NK-92 treated with Interleukin-12 subunit alpha and Interleukin-12 subunit beta, amount 100 ng/mL, for 24 hours (cell line): ENCODE measurements around the gene GPATCH4.
"Not testable (repeated sequence)": the region's sequence is repeated elsewhere in the genome, so short reads cannot be mapped to it uniquely, and the experiment has no call there.

Experiments used
- DNase-seq: peaks from one replicate; lab custom pipeline; 2025; lab: John Stamatoyannopoulos, UW

GPATCH4 gene

DNA sequence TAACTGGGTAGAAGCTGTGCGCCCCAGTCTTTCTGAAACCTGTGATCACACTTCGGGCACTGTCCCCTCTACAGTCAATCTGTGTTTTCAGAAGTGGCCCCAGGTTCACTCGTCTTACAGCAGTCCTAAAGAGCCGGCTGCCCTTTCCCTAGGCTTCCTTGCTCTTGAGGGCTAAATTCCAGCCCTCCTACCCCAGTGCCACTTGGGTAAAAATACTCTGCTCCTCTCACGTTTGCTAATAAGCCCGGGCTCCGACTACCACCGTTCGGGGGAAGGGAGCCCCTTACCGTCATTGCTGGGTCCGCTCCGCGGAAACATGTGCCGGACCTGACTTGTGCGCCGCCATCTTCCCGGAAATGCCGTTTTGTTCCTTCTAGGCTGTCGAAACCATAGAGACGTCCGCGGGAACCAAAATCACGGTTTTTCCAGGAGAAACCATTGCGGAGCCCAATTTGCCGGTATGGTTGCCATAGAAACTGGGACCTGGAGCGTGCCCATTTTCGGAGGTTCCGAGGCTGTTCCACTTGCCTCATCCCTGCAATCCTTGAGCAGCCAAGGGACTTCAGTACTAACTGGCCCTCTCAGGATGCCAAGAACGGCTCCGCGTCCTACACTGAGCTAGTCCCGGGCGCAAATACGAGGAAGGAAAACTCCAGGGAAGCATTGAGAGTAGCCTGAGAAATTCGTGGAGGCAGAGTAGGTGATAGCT, at the start of gene GPATCH4:
GPATCH4 (minus strand) TSS at position 358 of the 709 bp plus-strand sequence.
- DNase-seq: peak; percentile 67

- DNase-seq: no peak
Measured at GRCh38 chr1:156648951-156649350, 47.7 kb upstream of the GPATCH4 start.

DNA sequence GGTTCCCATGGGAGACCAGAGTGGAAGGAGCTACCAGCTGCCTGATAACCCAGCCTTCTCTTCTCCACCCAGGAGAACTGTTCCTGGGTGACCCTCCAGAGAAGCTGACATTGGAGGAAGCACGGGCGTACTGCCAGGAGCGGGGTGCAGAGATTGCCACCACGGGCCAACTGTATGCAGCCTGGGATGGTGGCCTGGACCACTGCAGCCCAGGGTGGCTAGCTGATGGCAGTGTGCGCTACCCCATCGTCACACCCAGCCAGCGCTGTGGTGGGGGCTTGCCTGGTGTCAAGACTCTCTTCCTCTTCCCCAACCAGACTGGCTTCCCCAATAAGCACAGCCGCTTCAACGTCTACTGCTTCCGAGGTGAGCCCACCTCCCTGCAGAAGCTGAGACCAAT, 47.2 kb upstream of the GPATCH4 start:
- no peak for DNase-seq

GRCh38 chr1:156647351-156647750, 46.1 kb upstream of the GPATCH4 start:
- no peak for DNase-seq

- DNase-seq: no peak
Measured at GRCh38 chr1:156646738-156647211, 45.5 kb upstream of the GPATCH4 start.

DNA sequence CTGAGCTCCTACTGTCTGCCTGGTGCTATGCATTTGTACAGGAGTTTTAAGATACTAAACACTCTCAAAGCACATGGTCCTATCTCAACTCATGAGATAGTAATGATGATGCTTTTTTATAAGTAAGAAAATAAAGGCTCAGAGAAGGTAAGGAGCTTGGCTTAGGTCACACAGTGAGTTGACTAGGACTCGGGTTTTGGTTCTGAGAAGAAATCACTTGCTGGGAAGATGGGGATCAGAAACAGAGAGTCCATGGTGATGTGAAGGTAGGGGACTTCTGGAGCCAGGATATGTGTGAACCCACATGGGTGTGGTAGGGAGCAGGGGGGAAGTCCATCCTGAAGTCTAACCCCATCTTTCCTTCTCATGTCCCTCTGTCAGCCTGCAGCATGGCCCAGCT, 44.4 kb upstream of the GPATCH4 start:
- DNase-seq: no peak

- no peak for DNase-seq
Measured at GRCh38 chr1:156645056-156645455, 43.8 kb upstream of the GPATCH4 start.

DNA sequence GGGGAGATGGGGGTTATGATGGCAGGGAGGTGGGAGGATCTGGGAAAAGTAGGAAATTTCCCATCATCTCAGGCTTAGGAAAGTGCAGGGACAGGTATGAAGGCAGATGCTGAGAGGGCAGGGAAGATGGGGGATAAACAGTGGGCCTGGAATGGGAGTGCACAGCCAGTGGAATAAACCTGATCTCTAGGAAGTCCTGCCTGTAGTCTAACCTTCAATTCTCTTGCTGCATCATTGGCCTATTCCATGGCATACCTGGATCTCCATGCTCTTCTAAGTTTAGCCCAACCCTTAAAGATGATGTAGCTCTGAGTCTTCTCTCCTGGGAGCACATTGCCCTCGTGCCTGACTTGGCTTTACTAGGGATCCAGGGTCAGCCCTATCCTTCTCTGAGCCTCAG, 43.4 kb upstream of the GPATCH4 start:
- no peak for DNase-seq

DNA sequence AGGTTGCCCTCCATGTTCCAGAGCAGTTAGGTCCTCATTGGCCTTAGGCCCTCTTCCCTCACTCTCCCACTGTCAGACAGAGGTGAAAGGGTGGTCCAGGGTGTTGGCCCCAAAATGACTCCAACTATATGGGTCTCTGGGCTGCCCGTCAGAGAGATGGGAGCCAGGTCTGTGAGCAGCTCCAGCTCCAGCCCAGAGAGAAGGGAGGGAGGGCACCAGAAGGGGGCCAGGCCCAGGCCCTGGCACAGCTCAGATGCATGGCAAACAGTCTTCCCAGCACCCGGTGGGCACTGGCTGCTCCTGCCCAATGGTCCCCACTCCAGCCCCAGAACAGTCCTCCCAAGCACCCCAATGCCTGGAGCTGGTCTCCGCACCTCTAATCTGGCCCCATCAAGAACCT, 42.9 kb upstream of the GPATCH4 start:
- no peak for DNase-seq

GRCh38 chr1:156643778-156644092, 42.5 kb upstream of the GPATCH4 start:
- DNase-seq: no peak

DNA sequence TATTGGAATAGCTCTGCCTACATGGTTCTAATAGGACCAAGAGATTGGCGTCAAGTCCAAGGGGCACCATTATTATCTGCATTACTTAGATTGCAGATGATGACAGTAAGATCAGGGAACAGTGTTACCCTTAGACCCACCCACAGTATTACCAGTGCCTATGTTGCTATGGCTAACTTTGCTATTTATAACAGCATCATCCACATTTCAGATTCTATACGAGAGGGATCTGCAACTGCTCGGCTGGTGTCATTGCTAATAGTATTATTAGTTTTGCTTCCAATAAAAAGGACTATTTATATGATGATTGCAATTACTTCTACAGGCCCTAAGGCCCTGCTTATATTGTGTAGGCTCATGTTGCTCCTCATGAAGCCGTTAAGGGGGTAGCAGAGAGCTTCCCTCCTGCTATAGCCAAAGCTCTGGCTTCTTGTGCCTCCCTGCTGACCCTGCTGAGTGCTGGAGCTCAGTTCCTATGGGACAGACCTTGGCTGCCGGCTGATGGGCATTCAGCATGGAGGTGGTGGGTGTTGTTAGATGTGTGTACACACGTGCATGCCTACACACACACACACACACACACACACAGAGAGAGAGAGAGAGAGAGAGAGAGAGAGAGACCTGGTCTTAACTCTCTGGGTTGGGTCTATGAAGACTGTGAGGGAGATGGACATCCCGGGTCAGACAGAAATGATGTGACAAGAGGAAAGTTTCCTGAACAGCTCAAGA, 41.9 kb upstream of the GPATCH4 start:
- no peak for DNase-seq

DNA sequence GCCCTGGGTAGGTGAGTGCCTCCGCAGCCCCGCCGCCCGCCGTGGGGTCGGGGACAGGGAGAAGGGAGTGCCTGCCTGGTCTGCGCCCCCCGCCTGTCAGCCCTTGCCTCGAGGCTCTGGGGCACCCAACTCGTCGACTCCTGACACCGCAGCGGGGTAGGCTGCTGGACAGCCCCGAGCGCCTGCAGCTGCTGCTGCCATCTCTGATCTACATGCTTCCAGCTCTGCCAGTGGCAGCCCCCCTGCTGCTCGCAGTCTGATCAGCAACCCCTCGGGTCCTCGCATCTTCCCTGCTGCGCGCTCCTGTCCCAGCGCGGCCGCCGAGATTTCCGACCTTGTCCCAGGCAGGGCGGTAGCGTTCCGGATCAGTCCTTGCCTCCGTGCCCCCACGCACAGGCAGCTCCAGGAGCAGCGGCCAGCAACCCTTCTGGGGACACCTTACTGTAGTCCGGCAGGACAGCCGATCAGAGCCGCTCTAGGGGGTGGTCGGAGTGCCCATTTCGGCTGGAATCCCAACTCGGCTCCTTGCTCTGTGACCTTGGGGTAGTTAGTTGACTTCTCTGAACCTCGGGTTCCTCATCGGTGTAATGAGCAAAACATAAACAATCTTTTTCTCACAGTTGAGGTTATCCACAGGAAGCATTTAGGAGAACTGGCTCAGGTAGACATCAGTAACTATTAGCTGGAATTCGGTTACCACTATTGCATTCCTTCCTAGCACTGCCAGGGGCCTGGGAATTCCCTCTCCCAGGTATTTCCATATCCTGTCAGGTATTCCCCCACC, 41.2 kb upstream of the GPATCH4 start:
- no peak for DNase-seq

- DNase-seq: no peak
Measured at GRCh38 chr1:156641761-156642264, 40.5 kb upstream of the GPATCH4 start, which contains the start of gene BCAN. BCAN (plus strand) TSS chr1:156642117; CDS start chr1:156646055, 3,938 bp downstream.

DNA sequence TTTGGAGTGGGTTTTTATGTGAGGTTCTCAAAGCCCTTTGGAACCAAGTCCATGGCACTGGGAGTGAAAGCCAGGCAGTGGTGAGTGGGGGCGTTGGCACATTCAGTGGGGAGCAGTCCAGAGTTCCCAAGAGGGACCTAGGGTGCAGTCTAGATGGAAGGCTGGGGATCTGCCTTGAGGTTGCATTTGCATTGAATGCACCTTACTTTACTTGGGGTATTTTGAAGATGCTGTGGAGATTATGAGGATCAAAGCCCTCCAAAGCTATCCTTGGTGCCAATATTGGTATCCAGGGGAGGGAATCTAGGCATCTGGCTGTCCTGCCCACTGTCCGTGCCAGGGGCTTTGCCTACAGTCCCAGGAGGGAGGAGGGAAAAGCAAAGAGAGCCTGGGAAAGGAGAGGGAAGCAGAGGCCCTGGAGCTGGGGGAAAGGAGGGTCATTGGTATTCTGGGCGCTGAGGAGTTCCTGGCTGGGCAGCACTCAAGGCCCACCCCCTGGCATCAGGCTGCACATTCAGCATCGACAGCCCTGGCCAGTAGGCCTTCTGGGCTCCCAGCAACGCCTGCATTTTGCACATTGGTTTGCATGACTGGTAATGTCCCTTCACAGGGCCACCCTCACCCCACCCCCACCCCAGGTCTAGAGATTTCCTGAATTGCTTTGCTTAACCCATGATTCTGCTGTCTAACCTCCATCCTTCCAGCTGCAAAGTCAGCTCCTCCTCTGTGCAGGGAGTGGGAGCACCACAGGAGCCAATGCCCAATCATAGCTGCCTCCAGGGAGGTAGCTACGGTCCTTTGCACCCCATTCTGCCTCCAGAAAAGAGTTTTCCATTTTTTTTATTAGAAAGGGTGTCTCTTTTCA, 39.8 kb upstream of the GPATCH4 start:
- no peak for DNase-seq

- no peak for DNase-seq
Measured at GRCh38 chr1:156639601-156640101, 38.4 kb upstream of the GPATCH4 start.

DNA sequence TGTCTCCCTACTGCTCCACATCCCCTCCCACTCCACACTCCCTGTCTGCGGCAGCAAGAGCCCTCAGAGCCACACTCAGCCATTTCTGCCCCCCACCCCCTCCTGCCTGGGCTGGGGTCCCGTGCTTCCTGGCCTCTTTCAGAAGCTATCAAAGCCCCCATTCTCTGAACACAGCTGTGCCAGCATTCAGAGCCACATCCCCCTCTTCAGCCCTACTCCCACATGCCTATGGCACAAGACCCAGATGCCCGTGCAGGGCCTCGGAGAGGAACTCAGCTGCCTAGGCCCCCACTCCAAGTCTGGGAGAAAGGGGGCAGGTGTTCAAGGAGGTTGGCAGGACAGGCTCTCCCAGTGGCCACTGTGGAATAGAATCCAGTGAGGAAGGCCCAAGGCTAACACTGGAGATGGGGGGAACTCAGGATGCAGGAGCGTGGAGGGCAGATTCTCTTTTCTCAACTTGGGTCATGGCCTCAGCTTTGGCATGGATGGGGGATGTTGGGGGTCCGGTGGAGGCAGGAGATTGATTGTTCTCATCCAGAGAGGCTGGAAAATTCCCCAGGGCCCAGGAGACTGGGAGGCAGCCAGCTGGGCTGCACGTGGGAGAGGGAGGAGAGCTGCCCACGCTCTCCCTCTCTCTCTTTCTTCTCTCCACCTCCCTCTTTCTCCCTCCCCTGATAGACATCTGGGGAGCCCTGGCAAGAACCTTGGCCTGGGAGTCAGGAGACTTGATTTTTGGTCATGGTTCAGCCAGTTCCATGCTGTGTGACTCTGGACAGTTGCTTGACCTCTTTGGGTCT, 37.1 kb upstream of the GPATCH4 start:
- DNase-seq: no peak

- DNase-seq: no peak
Measured at GRCh38 chr1:156632355-156632754, 31.1 kb upstream of the GPATCH4 start.

DNA sequence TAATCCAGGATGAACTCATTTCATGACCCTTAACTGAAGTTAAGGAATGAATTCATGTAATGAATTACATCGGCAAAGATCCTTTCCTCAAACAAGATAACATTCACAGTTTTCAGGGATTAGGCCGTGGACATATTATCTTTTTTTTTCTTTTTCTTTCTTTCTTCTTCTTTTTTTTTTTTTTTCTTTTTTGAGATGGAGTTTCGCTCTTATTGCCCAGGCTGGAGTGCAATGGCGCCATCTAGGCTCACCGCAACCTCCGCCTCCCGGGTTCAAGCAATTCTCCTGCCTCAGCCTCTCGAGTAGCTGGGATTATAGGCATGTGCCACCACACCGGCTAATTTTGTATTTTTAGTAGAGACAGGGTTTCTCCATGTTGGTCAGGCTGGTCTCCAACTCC, 29.9 kb upstream of the GPATCH4 start:
- DNase-seq: not testable (repeated sequence)

DNA sequence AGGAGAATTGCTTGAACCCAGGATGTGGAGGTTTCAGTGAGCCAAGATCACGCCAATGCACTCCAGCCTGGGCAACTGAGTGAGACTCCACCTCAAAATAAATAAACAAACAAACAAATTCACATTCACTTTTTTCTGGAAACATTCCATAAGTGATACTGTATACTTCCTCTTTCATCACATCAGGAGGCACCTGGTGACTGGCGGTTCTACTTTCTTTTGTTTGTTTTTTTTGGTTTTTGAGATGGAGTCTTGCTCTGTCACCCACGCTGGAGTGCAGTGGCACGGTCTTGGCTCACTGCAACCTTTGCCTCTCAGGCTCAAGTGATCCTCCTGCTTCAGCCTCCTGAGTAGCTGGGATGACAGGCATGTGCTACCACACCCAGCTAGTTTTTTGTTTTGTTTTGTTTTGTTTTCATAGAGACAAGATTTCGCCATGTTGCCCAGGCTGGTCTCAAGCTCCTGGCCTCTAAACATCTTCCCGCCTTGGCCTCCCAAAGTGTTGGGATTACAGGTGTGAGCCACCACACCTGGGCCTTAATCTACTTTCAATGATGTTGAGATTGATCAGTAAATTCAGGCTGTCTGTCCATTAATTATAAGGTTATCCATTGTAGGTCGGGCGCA, 28.7 kb upstream of the GPATCH4 start:
- no peak for DNase-seq

- no peak for DNase-seq
Measured at GRCh38 chr1:156627313-156627880, 26.1 kb upstream of the GPATCH4 start.
